Measurements from ENCODE around the gene GPR25. TPM values are rescaled to one million over a fixed set of nuclear protein-coding genes. Genes with fewer than 3 reads are reported as not detected.
A peak's percentile ranks its signal among the peaks of the same experiment; 100 is the strongest.

The GPR25 gene
- total RNA-seq, 1 donor from 2014 or later = not detected

DNA sequence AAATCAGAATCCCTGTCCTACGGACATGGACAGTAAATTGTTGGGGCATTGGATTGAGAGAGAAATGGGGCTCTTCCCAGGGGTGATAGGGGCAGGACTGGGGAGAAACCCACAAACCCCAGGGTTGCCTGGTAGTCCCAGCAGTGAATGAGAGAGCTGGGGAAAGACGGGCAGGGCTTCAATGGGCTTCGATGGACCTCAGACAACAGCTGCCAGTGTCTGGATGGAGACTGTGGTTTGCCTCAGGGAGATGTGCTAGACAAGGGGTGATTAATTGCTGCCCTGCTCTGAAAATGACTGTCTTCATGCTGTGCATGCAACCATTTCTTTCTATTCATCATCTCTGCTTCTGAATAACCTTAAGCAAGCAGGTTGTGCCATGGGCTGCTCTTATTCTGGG, 7.4 kb downstream of the GPR25 start:
- TF ChIP-seq CTCF (conservative IDR thresholded peaks at IDR 0.05) = no peak
- DNase-seq (ENCODE audit: extremely low spot score, unreplicated experiment) = no peak
- H3K4me1 Mint-ChIP-seq (ENCODE audit: unreplicated experiment) = peaks cover 7% of the 10 kb centered on the region
- H3K36me3 Mint-ChIP-seq = no peaks in the 10 kb centered on the region
- no peaks in the 10 kb centered on the region for H3K9me3 Mint-ChIP-seq
- H3K4me3 Mint-ChIP-seq = no peak overlapping the region
- no peak overlapping the region for H3K27ac Mint-ChIP-seq
- H3K27me3 Mint-ChIP-seq = peaks cover 3% of the 10 kb centered on the region

DNA sequence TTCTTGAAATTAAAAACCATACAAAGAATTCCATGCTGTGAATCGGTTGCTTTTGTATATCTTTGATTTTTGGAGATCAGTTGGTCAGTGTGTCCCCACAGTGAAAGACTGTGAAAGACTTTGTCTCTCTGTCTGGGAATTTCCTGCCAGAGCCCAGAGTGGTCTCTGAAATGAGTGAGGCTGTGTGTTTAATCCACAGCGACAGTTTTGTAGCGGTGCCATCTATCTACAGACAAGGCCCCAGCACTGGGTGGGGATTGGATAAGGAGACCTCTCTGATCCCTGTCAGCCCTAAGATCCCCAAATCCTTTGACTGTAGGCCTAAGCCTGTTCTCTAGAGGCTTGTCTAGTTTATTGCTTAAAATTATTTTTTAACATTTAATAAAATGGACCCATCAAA, 10.3 kb downstream of the GPR25 start:
- Mint-ChIP-seq H3K36me3 (no peaks in the 10 kb centered on the region), H3K27ac (no peak overlapping the region), H3K9me3 (no peaks in the 10 kb centered on the region), H3K4me3 (no peak overlapping the region), H3K27me3 (no peaks in the 10 kb centered on the region), H3K4me1 (ENCODE audit: unreplicated experiment) (peaks cover 8% of the 10 kb centered on the region)
- TF ChIP-seq CTCF (conservative IDR thresholded peaks at IDR 0.05) = no peak
- DNase-seq (ENCODE audit: extremely low spot score, unreplicated experiment) = peak; percentile 8

DNA sequence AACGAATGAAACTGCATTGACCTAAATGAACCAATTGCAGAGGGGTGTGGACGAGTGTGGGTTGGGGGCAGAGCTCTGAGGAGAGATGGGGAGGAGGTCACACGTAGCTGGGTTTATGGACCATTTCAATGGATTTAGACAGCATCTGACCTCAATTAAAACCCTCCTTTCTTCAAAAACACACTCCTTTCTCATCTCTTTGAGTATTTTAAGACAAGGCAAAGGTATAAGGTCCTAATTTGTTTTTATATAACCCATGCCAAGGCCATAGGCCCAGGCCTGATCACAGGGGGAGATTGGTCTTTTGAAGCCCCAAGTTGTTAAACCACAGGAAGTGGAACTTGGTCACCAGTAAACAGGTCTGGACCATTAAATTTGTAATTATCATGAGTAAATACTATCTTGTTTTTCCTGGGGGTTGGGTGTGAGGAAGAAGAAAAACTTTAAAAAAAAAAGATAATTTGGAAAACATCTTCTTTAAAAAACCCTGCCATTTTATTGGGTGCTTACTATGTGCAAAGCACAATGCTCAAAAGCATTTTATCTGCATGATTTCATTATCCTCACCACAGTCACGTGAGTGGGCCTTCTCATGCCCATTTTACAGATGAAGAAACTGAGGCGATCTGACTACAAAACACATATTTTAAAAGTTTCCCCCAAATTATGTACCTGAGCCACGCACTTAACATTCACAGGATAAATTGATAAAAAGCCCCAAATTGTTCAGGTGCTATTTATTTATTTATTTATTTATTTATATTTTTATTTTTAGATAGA, 13.0 kb downstream of the GPR25 start:
- Mint-ChIP-seq H3K27ac (no peak overlapping the region), H3K27me3 (peaks cover 7% of the 10 kb centered on the region)
- no peak for DNase-seq (ENCODE audit: extremely low spot score, unreplicated experiment)

DNA sequence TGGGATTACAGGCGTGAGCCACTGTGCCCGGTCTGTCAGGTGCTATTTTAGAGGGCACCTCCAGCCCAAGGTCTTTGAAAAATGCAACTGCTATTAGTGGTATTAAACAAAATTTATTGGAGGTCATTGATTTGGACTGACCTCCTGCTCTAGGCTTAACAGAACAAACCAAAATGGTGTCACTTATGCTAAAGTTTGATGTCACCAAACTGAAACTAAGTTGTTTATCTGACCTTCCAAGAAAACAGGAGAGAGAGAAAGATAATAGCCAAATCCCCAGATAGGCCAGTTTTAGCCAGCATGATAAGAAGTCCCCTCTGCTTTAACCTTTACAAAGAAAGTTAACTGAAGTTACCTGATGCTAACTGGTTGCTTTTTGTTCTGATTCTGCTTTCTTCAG, 13.8 kb downstream of the GPR25 start:
- Mint-ChIP-seq H3K4me1 (ENCODE audit: unreplicated experiment) (peaks cover 22% of the 10 kb centered on the region), H3K4me3 (no peak overlapping the region), H3K27ac (no peak overlapping the region), H3K27me3 (peaks cover 7% of the 10 kb centered on the region), H3K36me3 (no peaks in the 10 kb centered on the region), H3K9me3 (no peaks in the 10 kb centered on the region)
- no peak for TF ChIP-seq CTCF (conservative IDR thresholded peaks at IDR 0.05)
- no peak for DNase-seq (ENCODE audit: extremely low spot score, unreplicated experiment)

More for the DNA sequence above, 13.0 kb downstream of the GPR25 start:
- TF ChIP-seq CTCF (conservative IDR thresholded peaks at IDR 0.05) = no peak
- Mint-ChIP-seq H3K4me3 (no peak overlapping the region), H3K4me1 (ENCODE audit: unreplicated experiment) (peaks cover 22% of the 10 kb centered on the region), H3K9me3 (no peaks in the 10 kb centered on the region), H3K36me3 (no peaks in the 10 kb centered on the region)

DNA sequence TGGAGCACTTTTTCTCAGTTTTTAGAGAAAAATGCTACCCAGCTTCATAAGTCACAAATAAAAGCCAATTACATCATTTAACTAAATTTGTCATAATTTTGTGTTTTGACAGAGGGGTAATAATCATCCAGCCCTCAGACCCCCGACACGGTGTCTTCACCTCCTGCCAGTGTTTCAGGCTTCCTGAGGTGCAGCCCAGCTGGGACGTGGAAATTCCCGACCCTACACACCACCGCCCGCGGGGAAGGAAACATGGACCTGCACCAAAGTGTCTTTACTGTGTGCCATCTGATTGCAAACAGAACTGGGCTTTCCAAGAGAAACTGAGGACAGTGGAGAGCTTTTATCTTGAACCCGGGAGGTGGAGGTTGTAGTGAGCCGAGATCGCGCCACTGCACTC, 14.3 kb downstream of the GPR25 start:
- Mint-ChIP-seq H3K9me3 (no peaks in the 10 kb centered on the region), H3K27ac (no peak overlapping the region), H3K27me3 (peaks cover 7% of the 10 kb centered on the region), H3K36me3 (no peaks in the 10 kb centered on the region), H3K4me1 (ENCODE audit: unreplicated experiment) (peaks cover 25% of the 10 kb centered on the region), H3K4me3 (no peak overlapping the region)
- DNase-seq (ENCODE audit: extremely low spot score, unreplicated experiment) = no peak
- no peak for TF ChIP-seq CTCF (conservative IDR thresholded peaks at IDR 0.05)

Data from type B pancreatic cell (in vitro differentiated cells).